Sigmoid colon (tissue), 4 donors: ENCODE data around the gene NES.

Experiments
- POLR2AphosphoS5 ChIP-seq, 4 donors: sonication (generic); formaldehyde crosslinking; IDR thresholded peaks; one replicate each; pipeline ENCODE4 v1.6.1; 2017; ENCODE audit warnings: antibody characterized with exemption in 4 of 4
- TF ChIP-seq, protein P1 (sequence below), 4 experiments: fragments of 450-650 bp in 3 of 4; fragments of 200-600 bp in 1 of 4; IDR thresholded peaks; one replicate each; pipeline ENCODE4 v1.5.1; 2016 to 2019; ENCODE audit warnings: antibody characterized with exemption in 4 of 4, mild to moderate bottlenecking in 3 of 4, moderate library complexity in 2 of 4

GRCh38 chr1:156623946-156624813 is 53.0 kb downstream of the NES start:
- TF ChIP-seq, protein P1, sequence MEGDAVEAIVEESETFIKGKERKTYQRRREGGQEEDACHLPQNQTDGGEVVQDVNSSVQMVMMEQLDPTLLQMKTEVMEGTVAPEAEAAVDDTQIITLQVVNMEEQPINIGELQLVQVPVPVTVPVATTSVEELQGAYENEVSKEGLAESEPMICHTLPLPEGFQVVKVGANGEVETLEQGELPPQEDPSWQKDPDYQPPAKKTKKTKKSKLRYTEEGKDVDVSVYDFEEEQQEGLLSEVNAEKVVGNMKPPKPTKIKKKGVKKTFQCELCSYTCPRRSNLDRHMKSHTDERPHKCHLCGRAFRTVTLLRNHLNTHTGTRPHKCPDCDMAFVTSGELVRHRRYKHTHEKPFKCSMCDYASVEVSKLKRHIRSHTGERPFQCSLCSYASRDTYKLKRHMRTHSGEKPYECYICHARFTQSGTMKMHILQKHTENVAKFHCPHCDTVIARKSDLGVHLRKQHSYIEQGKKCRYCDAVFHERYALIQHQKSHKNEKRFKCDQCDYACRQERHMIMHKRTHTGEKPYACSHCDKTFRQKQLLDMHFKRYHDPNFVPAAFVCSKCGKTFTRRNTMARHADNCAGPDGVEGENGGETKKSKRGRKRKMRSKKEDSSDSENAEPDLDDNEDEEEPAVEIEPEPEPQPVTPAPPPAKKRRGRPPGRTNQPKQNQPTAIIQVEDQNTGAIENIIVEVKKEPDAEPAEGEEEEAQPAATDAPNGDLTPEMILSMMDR (IDR thresholded peaks at IDR 0.05): peak in 1 of 4 experiments; percentile 20
- TF ChIP-seq POLR2AphosphoS5 (IDR thresholded peaks at IDR 0.05): no peak
